Smooth muscle cell of the umbilical artery (primary cell): Measurements from ENCODE around the gene GLG1. TPM values are rescaled to one million over a fixed set of nuclear protein-coding genes. Genes with fewer than 3 reads are reported as not detected.

Source experiments
- total RNA-seq: library from RNA; depleted of rRNA; stranded (reverse); fragments of >200 nt; gene quantifications from 2 replicates; pipeline ENCODE4 v1.2.3, GENCODE V29; 2014

GLG1 gene
- total RNA-seq = 326 and 451 TPM in 2 replicates

GRCh38 chr16:74606521-74607309, at the start of gene GLG1:
Gene GLG1 (minus strand): TSS chr16:74607114. CDS start chr16:74607094, 20 bp downstream.

GRCh38 chr16:74420612-74421481, 186.1 kb downstream of the GLG1 start, which contains the start of gene CLEC18B:
Gene CLEC18B (minus strand): TSS chr16:74421478. CDS start chr16:74421270, 208 bp downstream.

Other genes with a start within 250 kb of the GLG1 start
- not detected in 2 replicates for gene NPIPB15, start 230.8 kb downstream of the GLG1 start, total RNA-seq
- gene CLEC18B, start 185.6 kb downstream of the GLG1 start, total RNA-seq = 0.92 and 3.9 TPM in 2 replicates
- gene RFWD3, start 59.8 kb upstream of the GLG1 start, total RNA-seq = 10.4 and 26.9 TPM in 2 replicates
- gene MLKL, start 93.7 kb upstream of the GLG1 start, total RNA-seq = 8.3 and 16.7 TPM in 2 replicates
- not detected in 2 replicates for gene FA2H, start 167.7 kb upstream of the GLG1 start, total RNA-seq